Islet precursor cell (in vitro differentiated cells): ENCODE results near the gene TMEM107.

Experiments used
- DNase-seq: peaks from one replicate; pipeline ENCODE4 v3.0.0-alpha.2; 2018

The TMEM107 gene

GRCh38 chr17:8128125-8128784 lies 47.9 kb downstream of the TMEM107 start:
- DNase-seq, result no peak

- DNase-seq, result peak; percentile 85
Measured at GRCh38 chr17:8126491-8127066, 49.6 kb downstream of the TMEM107 start.

GRCh38 chr17:8125947-8126490 lies 50.2 kb downstream of the TMEM107 start:
- DNase-seq, result peak; percentile 70

GRCh38 chr17:8125154-8125946 lies 50.8 kb downstream of the TMEM107 start:
- peak; percentile 93 for DNase-seq

- DNase-seq, result peak; percentile 68
Measured at GRCh38 chr17:8124350-8125153, 51.6 kb downstream of the TMEM107 start.

- DNase-seq, result peak; percentile 68
Measured at GRCh38 chr17:8123695-8124349, 52.4 kb downstream of the TMEM107 start, which contains the start of gene HES7. TSS of gene HES7 (minus strand) at chr17:8124106. CDS start at chr17:8124084, 22 bp downstream.

GRCh38 chr17:8122924-8123694 lies 53.1 kb downstream of the TMEM107 start:
- DNase-seq, result peak; percentile 72
